ENCODE measurements around the gene SIRT6. TPM values are rescaled to one million over a fixed set of nuclear protein-coding genes. Genes with fewer than 3 reads are reported as not detected.

Gene SIRT6
- total RNA-seq, 1 donor, result 14.7 TPM

GRCh38 chr19:4189641-4190040 is 7.3 kb upstream of the SIRT6 start:
- no peak overlapping the region for H3K4me3 ChIP-seq (ENCODE audit: low read depth, low read length)
- no peak for TF ChIP-seq CTCF (IDR thresholded peaks at IDR 0.05; ENCODE audit: insufficient read depth, low read length)
- no peak for DNase-seq (ENCODE audit: low read depth)

GRCh38 chr19:4187313-4188122 is 5.2 kb upstream of the SIRT6 start:
- no peak overlapping the region for H3K4me3 ChIP-seq (ENCODE audit: low read depth, low read length)
- no peak for TF ChIP-seq CTCF (IDR thresholded peaks at IDR 0.05; ENCODE audit: insufficient read depth, low read length)
- DNase-seq (ENCODE audit: low read depth), result no peak

GRCh38 chr19:4186087-4186993 is 4.0 kb upstream of the SIRT6 start:
- TF ChIP-seq CTCF (IDR thresholded peaks at IDR 0.05; ENCODE audit: insufficient read depth, low read length), result peak; percentile 93
- DNase-seq (ENCODE audit: low read depth), result peak; percentile 75
- no peak overlapping the region for H3K4me3 ChIP-seq (ENCODE audit: low read depth, low read length)

- no peak for DNase-seq (ENCODE audit: low read depth)
- H3K4me3 ChIP-seq (ENCODE audit: low read depth, low read length), result no peak overlapping the region
- no peak for TF ChIP-seq CTCF (IDR thresholded peaks at IDR 0.05; ENCODE audit: insufficient read depth, low read length)
These were observed 3.2 kb upstream of the SIRT6 start for GRCh38 chr19:4185413-4186086.

- DNase-seq (ENCODE audit: low read depth), result no peak
- H3K4me3 ChIP-seq (ENCODE audit: low read depth, low read length), result no peak overlapping the region
- TF ChIP-seq CTCF (IDR thresholded peaks at IDR 0.05; ENCODE audit: insufficient read depth, low read length), result no peak
These were observed 2.5 kb upstream of the SIRT6 start for GRCh38 chr19:4184718-4185352.
